Measurements from ENCODE around the gene PBX4. TPM values are rescaled to one million over a fixed set of nuclear protein-coding genes. Genes with fewer than 3 reads are reported as not detected.
A peak's percentile ranks its signal among the peaks of the same experiment; 100 is the strongest.
"Not testable (repeated sequence)": the region's sequence is repeated elsewhere in the genome, so short reads cannot be mapped to it uniquely, and the experiment has no call there.

Gene PBX4, protein sequence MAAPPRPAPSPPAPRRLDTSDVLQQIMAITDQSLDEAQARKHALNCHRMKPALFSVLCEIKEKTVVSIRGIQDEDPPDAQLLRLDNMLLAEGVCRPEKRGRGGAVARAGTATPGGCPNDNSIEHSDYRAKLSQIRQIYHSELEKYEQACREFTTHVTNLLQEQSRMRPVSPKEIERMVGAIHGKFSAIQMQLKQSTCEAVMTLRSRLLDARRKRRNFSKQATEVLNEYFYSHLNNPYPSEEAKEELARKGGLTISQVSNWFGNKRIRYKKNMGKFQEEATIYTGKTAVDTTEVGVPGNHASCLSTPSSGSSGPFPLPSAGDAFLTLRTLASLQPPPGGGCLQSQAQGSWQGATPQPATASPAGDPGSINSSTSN
- total RNA-seq (10 to 100 TPM; 49.7 to 58.4 TPM), total RNA-seq (30.4 to 36.6 reads per million in 2 donors)

DNA sequence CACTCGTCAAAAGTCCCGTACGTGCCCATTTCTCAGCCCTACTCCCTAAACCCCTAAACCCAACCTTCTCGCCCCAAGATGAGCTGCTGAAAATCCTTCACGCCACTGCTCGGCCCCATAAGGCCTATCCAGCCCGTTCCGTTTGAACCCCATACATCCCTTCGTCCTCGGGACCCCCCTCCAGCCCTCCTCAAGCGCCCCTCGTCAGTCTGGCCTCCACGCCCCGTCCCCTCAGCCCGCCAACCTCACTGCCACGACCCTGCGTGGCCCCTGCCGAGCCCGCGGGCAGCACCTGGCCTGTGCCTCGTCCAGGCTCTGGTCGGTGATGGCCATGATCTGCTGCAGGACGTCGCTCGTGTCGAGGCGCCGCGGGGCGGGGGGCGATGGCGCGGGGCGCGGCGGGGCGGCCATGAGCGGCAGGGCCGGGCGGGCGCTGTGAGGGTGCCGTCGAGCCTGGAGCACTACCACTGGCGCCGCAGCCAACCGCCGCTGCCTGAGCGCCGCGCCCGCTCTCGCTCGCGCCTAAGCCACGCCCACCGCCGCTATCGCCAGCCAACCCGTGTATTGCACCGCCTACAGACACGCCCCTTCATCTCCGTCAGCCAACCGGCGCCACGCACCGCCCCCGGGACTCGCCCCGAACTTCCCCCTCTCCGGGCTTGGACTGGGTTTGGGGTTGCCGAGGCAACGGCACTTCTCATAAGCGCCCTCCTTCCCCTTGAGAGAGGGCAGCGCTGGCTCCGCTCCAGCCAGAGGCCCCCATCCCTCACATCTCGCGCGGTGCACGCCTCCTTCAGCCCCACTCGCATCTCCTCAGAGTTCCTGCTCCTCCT lies at the start of gene PBX4:
PBX4 (minus strand) TSS at position 469 of the 833 bp plus-strand sequence; CDS start at position 411, 58 bp downstream.
- Mint-ChIP-seq H3K27me3 (no peaks in the 10 kb centered on the region), H3K4me1 (peaks cover 36% of the 10 kb centered on the region), H3K4me3 (peak within 1 kb of the TSS; percentile 93), H3K36me3 (ENCODE audit: low read depth) (peaks cover 3% of the 10 kb centered on the region), H3K27ac (peak within 1 kb of the TSS; percentile 99)
- ATAC-seq (peak; percentile 94), DNase-seq (peak; percentile 99)
- no peaks in the 10 kb centered on the region for H3K9me3 ChIP-seq (ENCODE audit: control insufficient read depth, low read length, poor library complexity, severe bottlenecking)

DNA sequence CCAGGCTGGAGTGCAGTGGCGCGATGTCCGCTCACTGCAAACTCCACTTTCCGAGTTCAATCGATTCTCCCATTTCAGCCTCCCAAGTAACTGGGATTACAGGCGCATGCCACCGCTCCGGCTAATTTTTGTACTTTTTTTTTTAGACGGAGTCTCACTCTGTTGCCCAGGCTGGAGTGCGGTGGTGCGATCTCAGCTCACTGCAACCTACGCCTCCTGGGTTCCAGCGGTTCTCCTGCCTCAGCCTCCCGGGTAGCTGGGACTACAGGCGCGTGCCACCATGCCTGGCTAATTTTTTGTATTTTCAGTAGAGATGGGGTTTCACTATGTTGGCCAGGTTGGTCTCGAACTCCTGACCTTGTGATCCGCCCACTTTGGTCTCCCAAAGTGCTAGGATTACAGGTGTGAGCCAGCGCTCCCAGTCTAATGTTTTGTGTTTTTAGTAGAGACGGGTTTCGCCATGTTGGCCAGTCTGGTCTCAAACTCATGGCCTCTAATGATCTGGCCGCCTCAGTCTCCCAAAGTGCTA lies 47.0 kb upstream of the PBX4 start:
- ATAC-seq; DNase-seq; H3K9me3 ChIP-seq (ENCODE audit: control insufficient read depth, low read length, poor library complexity, severe bottlenecking); H3K36me3 Mint-ChIP-seq (ENCODE audit: low read depth); H3K27me3 Mint-ChIP-seq; H3K27ac Mint-ChIP-seq: not testable (repeated sequence)
- H3K4me1 Mint-ChIP-seq, result peaks cover 32% of the 10 kb centered on the region
- H3K4me3 Mint-ChIP-seq, result peak overlapping the region; percentile 33

DNA sequence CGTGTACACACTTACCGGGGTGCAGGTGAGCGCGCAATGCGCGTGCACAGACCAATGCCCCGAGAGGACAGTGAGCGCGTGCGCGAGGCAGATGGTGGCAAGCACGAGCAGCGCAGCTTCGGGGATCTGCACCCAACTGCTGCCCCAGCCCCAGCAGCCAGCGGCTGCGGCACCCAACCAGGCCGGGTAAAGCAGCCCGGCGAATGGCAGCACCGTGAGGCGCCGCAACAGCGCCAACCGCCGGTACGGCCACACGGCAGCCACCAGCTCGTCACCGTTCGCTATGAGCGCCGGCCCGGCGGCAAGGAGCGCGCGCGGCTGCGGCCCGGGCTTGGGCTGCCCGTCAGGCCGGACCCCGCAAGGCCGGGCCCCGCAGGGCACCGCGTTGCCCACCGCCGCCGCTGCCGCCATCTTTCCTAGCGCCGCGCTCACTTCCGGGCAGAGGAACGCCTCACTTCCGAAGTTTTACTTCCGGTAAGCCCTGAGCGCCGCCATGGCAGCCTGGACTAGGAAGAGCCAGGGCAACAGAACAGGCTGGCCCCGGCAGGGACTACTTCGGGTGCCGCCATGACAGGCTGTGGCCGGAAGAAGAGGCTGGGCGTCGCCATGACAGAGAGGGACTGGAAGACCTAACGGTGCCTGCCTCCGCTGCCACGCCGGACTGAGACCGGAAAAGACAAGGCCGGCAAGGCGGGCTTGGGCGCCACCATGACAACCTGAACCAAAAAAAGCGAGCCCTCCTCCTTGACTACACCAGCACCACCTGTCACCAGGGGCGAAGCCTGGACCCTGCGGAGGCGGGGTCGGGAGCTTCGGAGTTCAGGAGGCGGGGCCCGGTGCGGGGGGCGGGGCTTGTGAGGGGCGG lies 45.0 kb upstream of the PBX4 start, which contains the start of gene ATP13A1:
ATP13A1 (minus strand) TSS at position 421 of the 865 bp plus-strand sequence; CDS start at position 411, 10 bp downstream.
- Mint-ChIP-seq H3K4me1 (peaks cover 32% of the 10 kb centered on the region), H3K27me3 (no peaks in the 10 kb centered on the region), H3K27ac (peak within 1 kb of the TSS; percentile 92), H3K4me3 (peak within 1 kb of the TSS; percentile 86), H3K36me3 (ENCODE audit: low read depth) (no peaks in the 10 kb centered on the region)
- H3K9me3 ChIP-seq (ENCODE audit: control insufficient read depth, low read length, poor library complexity, severe bottlenecking), result no peaks in the 10 kb centered on the region
- peak; percentile 84 to 91 (median 87) for DNase-seq
- peak; percentile 83 for ATAC-seq

DNA sequence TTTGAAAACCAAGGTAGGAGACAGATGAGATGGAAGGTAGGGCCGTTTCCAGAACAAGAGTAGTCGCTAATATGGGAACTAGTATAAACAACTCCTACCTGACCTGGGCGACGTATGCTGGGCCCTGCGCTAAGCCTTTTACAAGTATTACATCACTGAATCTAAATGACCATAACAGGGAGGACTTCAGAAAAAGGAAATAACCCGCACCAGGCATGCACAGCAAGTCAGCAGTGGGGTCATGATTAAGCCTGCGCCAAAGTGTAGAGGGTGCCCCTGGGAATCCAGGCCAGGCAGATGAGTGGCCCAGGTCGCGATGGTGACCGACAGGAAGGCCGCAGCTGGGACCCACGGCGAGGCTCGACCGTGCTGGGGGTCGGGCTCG lies 44.4 kb upstream of the PBX4 start:
- H3K4me1 Mint-ChIP-seq, result peaks cover 33% of the 10 kb centered on the region
- H3K9me3 ChIP-seq (ENCODE audit: control insufficient read depth, low read length, poor library complexity, severe bottlenecking), result no peaks in the 10 kb centered on the region
- ATAC-seq (no peak), DNase-seq (no peak)
- no peaks in the 10 kb centered on the region for H3K27me3 Mint-ChIP-seq
- peak overlapping the region; percentile 92 for H3K27ac Mint-ChIP-seq
- no peaks in the 10 kb centered on the region for H3K36me3 Mint-ChIP-seq (ENCODE audit: low read depth)
- H3K4me3 Mint-ChIP-seq, result peak overlapping the region; percentile 86

DNA sequence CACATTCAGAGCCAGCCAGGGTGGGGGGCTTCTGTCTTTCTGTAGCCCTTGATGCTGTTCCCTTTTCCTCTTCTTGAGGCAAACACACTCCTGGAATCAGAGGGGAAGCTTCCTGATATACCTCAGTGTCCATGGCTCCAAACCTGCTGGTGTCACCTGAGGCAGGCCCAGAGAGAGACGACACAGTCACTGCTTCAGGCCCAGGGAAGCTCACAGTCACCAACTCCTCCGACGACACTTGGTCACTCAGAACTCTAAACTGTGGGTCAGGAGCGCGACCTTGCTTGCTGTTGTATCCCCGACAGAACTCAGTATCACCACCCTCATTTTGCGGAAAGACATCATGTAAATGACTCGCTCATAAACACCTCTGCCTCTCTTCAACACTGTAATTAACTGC lies 43.9 kb upstream of the PBX4 start:
- no peaks in the 10 kb centered on the region for H3K9me3 ChIP-seq (ENCODE audit: control insufficient read depth, low read length, poor library complexity, severe bottlenecking)
- peaks cover 31% of the 10 kb centered on the region for H3K4me1 Mint-ChIP-seq
- H3K4me3 Mint-ChIP-seq, result peak overlapping the region; percentile 86
- ATAC-seq (no peak), DNase-seq (no peak)
- H3K27me3 Mint-ChIP-seq, result no peaks in the 10 kb centered on the region
- peak overlapping the region; percentile 92 for H3K27ac Mint-ChIP-seq
- H3K36me3 Mint-ChIP-seq (ENCODE audit: low read depth), result no peaks in the 10 kb centered on the region

DNA sequence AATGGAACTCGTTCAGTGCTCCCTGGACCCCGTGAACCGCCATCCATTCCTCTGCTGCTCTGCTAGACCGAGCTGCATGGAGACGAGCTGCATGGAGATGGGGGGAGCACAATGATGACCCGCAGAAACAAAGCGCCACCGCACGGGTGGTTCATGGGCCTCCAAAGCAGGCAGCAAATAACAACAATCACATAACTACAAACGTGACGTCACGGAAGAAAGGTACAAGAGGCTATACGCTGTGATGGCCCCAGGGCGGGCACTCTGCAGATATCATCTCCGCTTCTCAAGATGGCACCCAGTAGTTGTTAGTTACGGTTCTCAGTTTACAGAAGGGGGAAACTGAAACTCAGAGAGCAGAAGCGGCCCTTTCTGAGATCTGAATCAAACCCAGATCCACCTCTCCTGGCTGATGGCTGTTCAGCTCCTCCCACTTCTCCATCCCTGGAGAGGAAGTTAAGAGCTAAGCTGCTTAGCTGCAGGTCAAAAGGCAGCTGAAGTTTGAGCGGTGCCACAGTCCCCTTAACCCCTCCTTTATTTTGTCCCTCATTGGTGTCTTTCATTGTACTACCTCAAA lies 43.3 kb upstream of the PBX4 start:
- peak overlapping the region; percentile 92 for H3K27ac Mint-ChIP-seq
- H3K4me1 Mint-ChIP-seq, result peaks cover 32% of the 10 kb centered on the region
- H3K27me3 Mint-ChIP-seq, result no peaks in the 10 kb centered on the region
- no peaks in the 10 kb centered on the region for H3K9me3 ChIP-seq (ENCODE audit: control insufficient read depth, low read length, poor library complexity, severe bottlenecking)
- H3K4me3 Mint-ChIP-seq, result peak overlapping the region; percentile 86
- peaks cover 2% of the 10 kb centered on the region for H3K36me3 Mint-ChIP-seq (ENCODE audit: low read depth)
- ATAC-seq (peak; percentile 12), DNase-seq (peak in 1 of 3 donors; percentile 23)

DNA sequence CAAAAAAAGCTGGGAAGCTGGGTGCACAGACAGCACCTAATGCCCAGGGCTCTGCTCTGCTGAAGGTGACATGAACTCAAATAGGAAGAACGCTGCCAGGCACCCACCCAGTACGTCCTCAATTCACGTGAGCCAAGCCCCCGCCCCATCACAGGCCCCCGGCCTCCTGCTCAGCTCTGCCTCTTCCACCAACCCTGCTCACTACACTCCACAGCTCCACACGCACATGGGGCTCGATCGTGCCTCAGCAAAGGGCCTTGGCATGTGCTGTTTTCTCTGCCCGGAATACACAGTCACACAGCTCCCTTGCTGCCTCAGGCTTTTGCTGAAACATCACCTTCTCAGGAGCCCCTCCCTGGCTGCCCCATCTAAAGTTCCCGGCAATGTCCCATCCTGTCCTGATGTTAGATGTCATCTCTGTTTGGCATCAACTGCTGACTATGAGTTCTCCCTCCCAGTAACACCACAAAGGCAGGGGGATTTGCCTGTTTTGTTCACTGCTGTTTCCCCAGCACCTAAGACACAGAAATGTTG lies 42.7 kb upstream of the PBX4 start:
- DNase-seq, result no peak
- Mint-ChIP-seq H3K27me3 (no peaks in the 10 kb centered on the region), H3K4me3 (peak overlapping the region; percentile 86), H3K4me1 (peaks cover 31% of the 10 kb centered on the region), H3K27ac (peak overlapping the region; percentile 92), H3K36me3 (ENCODE audit: low read depth) (peaks cover 3% of the 10 kb centered on the region)
- H3K9me3 ChIP-seq (ENCODE audit: control insufficient read depth, low read length, poor library complexity, severe bottlenecking), result no peaks in the 10 kb centered on the region
- no peak for ATAC-seq

DNA sequence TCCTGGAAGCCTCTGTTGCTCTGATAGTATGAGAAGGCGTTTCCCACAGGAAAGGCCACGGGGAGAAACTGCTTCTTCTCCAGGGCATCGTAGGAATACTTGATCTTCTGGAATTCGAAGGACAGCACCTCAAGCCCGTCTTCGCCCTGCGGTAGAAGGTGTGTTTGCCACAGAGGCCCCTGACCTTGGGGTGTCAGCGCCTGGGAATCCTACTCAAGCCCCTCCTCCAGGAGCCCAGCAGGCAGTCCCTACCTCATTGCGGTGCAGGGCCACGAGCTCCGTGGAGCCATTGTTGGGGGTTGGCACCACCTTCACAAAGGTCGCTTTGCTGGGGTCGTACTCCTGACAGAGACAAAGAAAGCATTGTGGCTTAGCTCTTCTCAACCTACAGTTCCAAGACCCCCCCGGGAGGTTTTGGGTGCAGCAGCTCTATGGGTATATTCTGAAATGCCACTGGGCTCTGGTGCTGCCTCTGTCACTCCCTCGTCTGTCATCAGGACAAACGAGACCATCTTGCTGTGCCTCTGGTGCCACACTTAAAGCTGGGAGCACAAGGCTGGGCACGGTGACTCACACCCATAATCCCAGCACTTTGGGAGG lies 41.3 kb upstream of the PBX4 start:
- Mint-ChIP-seq H3K4me1 (peaks cover 31% of the 10 kb centered on the region), H3K27me3 (no peaks in the 10 kb centered on the region)
- no peak for DNase-seq

DNA sequence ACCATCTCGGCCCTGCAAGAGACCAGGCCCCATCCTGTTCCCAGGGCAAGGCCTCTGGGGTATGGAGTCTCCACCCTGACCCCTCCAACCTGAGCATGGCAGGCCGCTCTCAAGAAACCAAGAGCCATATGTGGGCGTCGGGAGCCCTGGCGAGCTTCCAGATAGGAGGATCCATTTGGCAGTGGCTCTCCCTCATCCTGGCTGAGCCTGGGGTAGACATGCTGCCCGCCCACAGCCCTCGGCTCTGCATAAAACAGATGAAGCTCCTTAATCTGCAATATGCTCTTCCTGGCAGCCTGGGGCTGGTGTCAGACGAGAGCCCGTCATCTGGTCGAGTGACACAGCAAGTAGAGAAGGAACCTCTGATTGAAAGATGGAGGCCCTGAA lies 38.9 kb upstream of the PBX4 start:
- no peak overlapping the region for H3K4me3 Mint-ChIP-seq
- H3K9me3 ChIP-seq (ENCODE audit: control insufficient read depth, low read length, poor library complexity, severe bottlenecking), result no peaks in the 10 kb centered on the region
- ATAC-seq, result no peak
- peaks cover 26% of the 10 kb centered on the region for H3K4me1 Mint-ChIP-seq
- H3K27me3 Mint-ChIP-seq, result no peaks in the 10 kb centered on the region
- peaks cover 13% of the 10 kb centered on the region for H3K36me3 Mint-ChIP-seq (ENCODE audit: low read depth)
- no peak for DNase-seq
- no peak overlapping the region for H3K27ac Mint-ChIP-seq

More for the DNA sequence above, 41.3 kb upstream of the PBX4 start:
- H3K4me3 Mint-ChIP-seq, result no peak overlapping the region
- H3K27ac Mint-ChIP-seq, result no peak overlapping the region
- H3K36me3 Mint-ChIP-seq (ENCODE audit: low read depth), result peaks cover 5% of the 10 kb centered on the region
- ATAC-seq, result no peak
- no peaks in the 10 kb centered on the region for H3K9me3 ChIP-seq (ENCODE audit: control insufficient read depth, low read length, poor library complexity, severe bottlenecking)

DNA sequence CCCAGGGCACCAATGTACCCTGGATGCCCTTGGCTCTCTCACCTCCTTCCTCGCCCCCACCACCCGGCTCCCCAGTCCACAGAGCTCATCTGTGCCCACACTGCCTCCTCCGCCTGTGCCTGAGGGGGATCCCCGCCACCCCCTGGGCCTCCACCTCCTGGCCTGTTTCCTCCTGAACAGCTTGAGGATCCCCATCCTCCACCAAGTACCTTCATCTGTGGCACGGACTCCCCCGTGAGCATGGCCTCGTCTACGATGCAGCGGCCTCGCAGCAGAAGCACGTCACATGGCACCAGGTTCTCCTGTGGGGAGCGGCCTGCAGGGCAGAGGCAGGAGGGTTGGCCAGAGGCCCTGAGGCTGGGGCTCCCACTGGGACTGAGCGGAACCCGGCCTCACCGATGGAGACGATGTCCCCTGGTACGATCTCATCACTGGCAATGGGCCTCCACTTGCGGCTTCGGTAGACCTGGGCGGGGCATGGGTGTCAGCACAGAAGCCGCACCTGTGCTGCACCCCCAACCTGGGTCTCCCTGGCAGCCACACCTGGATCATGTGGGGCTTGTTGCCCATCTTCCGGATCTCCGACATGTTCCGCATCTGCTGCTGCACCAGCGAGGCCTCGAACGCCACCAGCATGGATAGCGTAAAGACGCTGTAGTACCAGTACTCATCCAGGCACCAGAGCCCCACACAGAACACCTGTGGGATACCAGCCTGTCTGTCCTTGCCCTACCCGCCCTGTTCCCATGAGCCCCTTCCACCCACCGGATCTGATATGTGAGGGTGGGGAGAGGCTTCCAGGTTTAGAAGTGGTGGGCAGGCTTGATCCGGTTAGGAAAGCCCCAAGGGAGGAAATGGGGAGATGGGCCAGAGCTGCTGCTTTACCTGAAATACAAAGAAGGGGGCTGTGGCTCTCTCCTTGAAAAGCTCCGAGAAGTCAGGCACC lies 38.2 kb upstream of the PBX4 start:
- ATAC-seq, result no peak
- Mint-ChIP-seq H3K27ac (no peak overlapping the region), H3K27me3 (no peaks in the 10 kb centered on the region), H3K4me1 (peaks cover 21% of the 10 kb centered on the region), H3K36me3 (ENCODE audit: low read depth) (peaks cover 13% of the 10 kb centered on the region), H3K4me3 (no peak overlapping the region)
- no peaks in the 10 kb centered on the region for H3K9me3 ChIP-seq (ENCODE audit: control insufficient read depth, low read length, poor library complexity, severe bottlenecking)
- no peak for DNase-seq
